GM23338 (cell line): Measurements from ENCODE around the gene TAS2R40. TPM values are rescaled to one million over a fixed set of nuclear protein-coding genes. Genes with fewer than 3 reads are reported as not detected.

ENCODE experiments used
- ATAC-seq: fragments of 200-7000 bp; cut with Tn5 transposase; 3 replicates; pipeline ENCODE4 v1.9.1; 2020
- DNase-seq: peaks from one replicate; pipeline ENCODE4 v3.0.0-alpha.2; 2015; ENCODE audit warnings: low spot score
- H2AFZ ChIP-seq: fragments of 200-600 bp; sonication (generic); 2 replicates; pipeline ENCODE4 v1.8.0; 2016; ENCODE audit warnings: antibody characterized with exemption, mild to moderate bottlenecking, moderate library complexity
- H3F3A ChIP-seq: fragments of 200-600 bp; sonication (generic); replicated peaks from 2 replicates; pipeline ENCODE4 v1.8.0; 2017; ENCODE audit warnings: antibody characterized with exemption, mixed run types, low read depth
- H3K27ac ChIP-seq: fragments of 200-600 bp; sonication (generic); 2 replicates; pipeline ENCODE4 v1.6.1; 2016; ENCODE audit warnings: low read depth
- H3K27me3 ChIP-seq: fragments of 200-600 bp; sonication (generic); 2 replicates; pipeline ENCODE4 v1.8.0; 2016; ENCODE audit warnings: mild to moderate bottlenecking, mixed run types, moderate library complexity; ENCODE audit not compliant: insufficient read depth
- H3K36me3 ChIP-seq: fragments of 200-600 bp; sonication (generic); 2 replicates; pipeline ENCODE4 v1.8.0; 2016; ENCODE audit warnings: mild to moderate bottlenecking; ENCODE audit not compliant: insufficient read depth
- H3K4me1 ChIP-seq: fragments of 200-600 bp; sonication (generic); 2 replicates; pipeline ENCODE4 v1.8.0; 2016; ENCODE audit warnings: mild to moderate bottlenecking, moderate library complexity; ENCODE audit not compliant: insufficient read depth
- H3K4me2 ChIP-seq: fragments of 200-600 bp; sonication (generic); 2 replicates; pipeline ENCODE4 v1.7.1; 2017; ENCODE audit warnings: mixed run types
- H3K4me3 ChIP-seq: fragments of 200-600 bp; sonication (generic); 2 replicates; pipeline ENCODE4 v1.6.1; 2016; ENCODE audit warnings: mixed run types
- H3K79me2 ChIP-seq: fragments of 200-600 bp; sonication (generic); replicated peaks from 2 replicates; pipeline ENCODE4 v1.8.0; 2017; ENCODE audit warnings: mild to moderate bottlenecking; ENCODE audit not compliant: insufficient read depth
- H3K9me2 ChIP-seq: fragments of 200-600 bp; sonication (generic); 2 replicates; pipeline ENCODE4 v1.8.0; 2017; ENCODE audit not compliant: insufficient read depth
- H4K20me1 ChIP-seq: fragments of 200-600 bp; sonication (generic); replicated peaks from 2 replicates; pipeline ENCODE4 v1.8.0; 2017; ENCODE audit warnings: mild to moderate bottlenecking; ENCODE audit not compliant: insufficient read depth
- H3K27ac Mint-ChIP-seq: 2 replicates; pipeline ENCODE4 v1.8.0; 2020; ENCODE audit warnings: inconsistent platforms, mild to moderate bottlenecking, moderate library complexity, mixed read lengths
- H3K27me3 Mint-ChIP-seq: 3 replicates; pipeline ENCODE4 v1.8.0; 2022; ENCODE audit warnings: low read depth, mild to moderate bottlenecking, moderate library complexity, mixed read lengths, inconsistent platforms; ENCODE audit not compliant: insufficient read depth, poor library complexity
- H3K36me3 Mint-ChIP-seq: 3 replicates; pipeline ENCODE4 v1.8.0; 2021; ENCODE audit warnings: low read depth, mild to moderate bottlenecking, inconsistent platforms, moderate library complexity, mixed read lengths
- H3K4me1 Mint-ChIP-seq: 3 replicates; pipeline ENCODE4 v1.8.0; 2020; ENCODE audit warnings: mild to moderate bottlenecking, inconsistent platforms, mixed read lengths
- H3K4me3 Mint-ChIP-seq: 3 replicates; pipeline ENCODE4 v1.8.0; 2021; ENCODE audit warnings: moderate library complexity, mild to moderate bottlenecking, inconsistent platforms, mixed read lengths
- H3K9me3 Mint-ChIP-seq: 3 replicates; pipeline ENCODE4 v1.8.0; 2020; ENCODE audit warnings: moderate library complexity, mild to moderate bottlenecking, inconsistent platforms, mixed read lengths
- CREB1 ChIP-seq: fragments of 250-450 bp; sonication (Bioruptor Pico); IDR thresholded peaks from 2 replicates; pipeline ENCODE4 v1.5.0; 2020; ENCODE audit warnings: low read depth, mild to moderate bottlenecking, moderate library complexity
- EZH2 ChIP-seq: fragments of 200-600 bp; sonication (generic); IDR thresholded peaks from one replicate; pipeline ENCODE4 v1.8.0; 2017; ENCODE audit warnings: antibody characterized with exemption, mild to moderate bottlenecking, low read depth; ENCODE audit not compliant: unreplicated experiment
- EZH2phosphoT487 ChIP-seq: fragments of 200-600 bp; sonication (generic); IDR thresholded peaks from one replicate; pipeline ENCODE4 v1.8.1; 2018; ENCODE audit warnings: antibody characterized with exemption; ENCODE audit not compliant: unreplicated experiment
- JUNB ChIP-seq: IDR thresholded peaks from one replicate; pipeline ENCODE4 v1.6.1; 2016; ENCODE audit warnings: antibody characterized with exemption; ENCODE audit not compliant: unreplicated experiment
- NANOG ChIP-seq: IDR thresholded peaks from 2 replicates; pipeline ENCODE4 v1.6.1; 2016; ENCODE audit warnings: antibody characterized with exemption, borderline replicate concordance
- POLR2AphosphoS5 ChIP-seq: IDR thresholded peaks from 2 replicates; pipeline ENCODE4 v1.6.1; 2016; ENCODE audit warnings: antibody characterized with exemption, low read depth
- STAT1 ChIP-seq: IDR thresholded peaks from one replicate; pipeline ENCODE4 v1.6.1; 2016; ENCODE audit warnings: antibody characterized with exemption; ENCODE audit not compliant: unreplicated experiment
- ZNF114 ChIP-seq: fragments of 250-450 bp; sonication (Bioruptor Pico); IDR thresholded peaks from 2 replicates; pipeline ENCODE4 v1.5.0; 2020; ENCODE audit warnings: mild to moderate bottlenecking, moderate library complexity
- ZNF331 ChIP-seq: fragments of 250-450 bp; sonication (Bioruptor Pico); IDR thresholded peaks from 2 replicates; pipeline ENCODE4 v1.5.0; 2020; ENCODE audit warnings: low read depth, mild to moderate bottlenecking, moderate library complexity
- polyA plus RNA-seq: library from polyadenylated mRNA; unstranded; fragments of >200 nt; fragmentation: Nextera tagmentation; extraction: Ambion mirVana; gene quantifications from 2 replicates; pipeline ENCODE4 v1.2.1, GENCODE V29; 2016
- total RNA-seq: library from RNA; depleted of rRNA; stranded (reverse); fragments of >200 nt; shearing (Covaris generic); gene quantifications from 2 replicates; pipeline ENCODE4 v1.2.3, GENCODE V29; 2014
- TF ChIP-seq, protein P1 (sequence below): fragments of 250-450 bp; sonication (Bioruptor Pico); IDR thresholded peaks from 2 replicates; pipeline ENCODE4 v1.5.0; 2020; ENCODE audit warnings: mild to moderate bottlenecking, moderate library complexity
- TF ChIP-seq, protein P2 (sequence below): IDR thresholded peaks from one replicate; pipeline ENCODE4 v1.6.1; 2018; ENCODE audit warnings: antibody characterized with exemption; ENCODE audit not compliant: unreplicated experiment

TAS2R40 gene
- total and polyA plus RNA-seq, 2 experiments from 2014 or later, result not detected

DNA sequence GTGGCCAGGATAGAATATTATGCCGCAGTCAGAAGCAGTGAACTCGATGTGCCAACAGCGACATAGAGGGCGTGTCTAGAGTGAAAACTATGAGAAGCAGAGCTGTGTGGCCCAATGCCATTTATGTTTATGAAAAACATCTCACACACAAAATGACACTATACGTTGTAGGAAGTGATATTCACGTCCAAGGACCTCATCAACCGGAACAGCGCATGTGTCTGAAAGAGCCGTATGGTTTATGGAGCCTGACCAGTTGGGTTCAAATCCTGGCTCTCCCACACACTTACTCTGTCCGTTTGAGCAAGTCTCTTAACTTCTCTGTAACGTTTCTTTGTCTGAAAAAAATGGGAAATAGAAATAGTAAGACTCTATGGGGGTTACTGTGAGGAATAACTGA lies 20.5 kb downstream of the TAS2R40 start (continued):
- TF ChIP-seq, protein P1, sequence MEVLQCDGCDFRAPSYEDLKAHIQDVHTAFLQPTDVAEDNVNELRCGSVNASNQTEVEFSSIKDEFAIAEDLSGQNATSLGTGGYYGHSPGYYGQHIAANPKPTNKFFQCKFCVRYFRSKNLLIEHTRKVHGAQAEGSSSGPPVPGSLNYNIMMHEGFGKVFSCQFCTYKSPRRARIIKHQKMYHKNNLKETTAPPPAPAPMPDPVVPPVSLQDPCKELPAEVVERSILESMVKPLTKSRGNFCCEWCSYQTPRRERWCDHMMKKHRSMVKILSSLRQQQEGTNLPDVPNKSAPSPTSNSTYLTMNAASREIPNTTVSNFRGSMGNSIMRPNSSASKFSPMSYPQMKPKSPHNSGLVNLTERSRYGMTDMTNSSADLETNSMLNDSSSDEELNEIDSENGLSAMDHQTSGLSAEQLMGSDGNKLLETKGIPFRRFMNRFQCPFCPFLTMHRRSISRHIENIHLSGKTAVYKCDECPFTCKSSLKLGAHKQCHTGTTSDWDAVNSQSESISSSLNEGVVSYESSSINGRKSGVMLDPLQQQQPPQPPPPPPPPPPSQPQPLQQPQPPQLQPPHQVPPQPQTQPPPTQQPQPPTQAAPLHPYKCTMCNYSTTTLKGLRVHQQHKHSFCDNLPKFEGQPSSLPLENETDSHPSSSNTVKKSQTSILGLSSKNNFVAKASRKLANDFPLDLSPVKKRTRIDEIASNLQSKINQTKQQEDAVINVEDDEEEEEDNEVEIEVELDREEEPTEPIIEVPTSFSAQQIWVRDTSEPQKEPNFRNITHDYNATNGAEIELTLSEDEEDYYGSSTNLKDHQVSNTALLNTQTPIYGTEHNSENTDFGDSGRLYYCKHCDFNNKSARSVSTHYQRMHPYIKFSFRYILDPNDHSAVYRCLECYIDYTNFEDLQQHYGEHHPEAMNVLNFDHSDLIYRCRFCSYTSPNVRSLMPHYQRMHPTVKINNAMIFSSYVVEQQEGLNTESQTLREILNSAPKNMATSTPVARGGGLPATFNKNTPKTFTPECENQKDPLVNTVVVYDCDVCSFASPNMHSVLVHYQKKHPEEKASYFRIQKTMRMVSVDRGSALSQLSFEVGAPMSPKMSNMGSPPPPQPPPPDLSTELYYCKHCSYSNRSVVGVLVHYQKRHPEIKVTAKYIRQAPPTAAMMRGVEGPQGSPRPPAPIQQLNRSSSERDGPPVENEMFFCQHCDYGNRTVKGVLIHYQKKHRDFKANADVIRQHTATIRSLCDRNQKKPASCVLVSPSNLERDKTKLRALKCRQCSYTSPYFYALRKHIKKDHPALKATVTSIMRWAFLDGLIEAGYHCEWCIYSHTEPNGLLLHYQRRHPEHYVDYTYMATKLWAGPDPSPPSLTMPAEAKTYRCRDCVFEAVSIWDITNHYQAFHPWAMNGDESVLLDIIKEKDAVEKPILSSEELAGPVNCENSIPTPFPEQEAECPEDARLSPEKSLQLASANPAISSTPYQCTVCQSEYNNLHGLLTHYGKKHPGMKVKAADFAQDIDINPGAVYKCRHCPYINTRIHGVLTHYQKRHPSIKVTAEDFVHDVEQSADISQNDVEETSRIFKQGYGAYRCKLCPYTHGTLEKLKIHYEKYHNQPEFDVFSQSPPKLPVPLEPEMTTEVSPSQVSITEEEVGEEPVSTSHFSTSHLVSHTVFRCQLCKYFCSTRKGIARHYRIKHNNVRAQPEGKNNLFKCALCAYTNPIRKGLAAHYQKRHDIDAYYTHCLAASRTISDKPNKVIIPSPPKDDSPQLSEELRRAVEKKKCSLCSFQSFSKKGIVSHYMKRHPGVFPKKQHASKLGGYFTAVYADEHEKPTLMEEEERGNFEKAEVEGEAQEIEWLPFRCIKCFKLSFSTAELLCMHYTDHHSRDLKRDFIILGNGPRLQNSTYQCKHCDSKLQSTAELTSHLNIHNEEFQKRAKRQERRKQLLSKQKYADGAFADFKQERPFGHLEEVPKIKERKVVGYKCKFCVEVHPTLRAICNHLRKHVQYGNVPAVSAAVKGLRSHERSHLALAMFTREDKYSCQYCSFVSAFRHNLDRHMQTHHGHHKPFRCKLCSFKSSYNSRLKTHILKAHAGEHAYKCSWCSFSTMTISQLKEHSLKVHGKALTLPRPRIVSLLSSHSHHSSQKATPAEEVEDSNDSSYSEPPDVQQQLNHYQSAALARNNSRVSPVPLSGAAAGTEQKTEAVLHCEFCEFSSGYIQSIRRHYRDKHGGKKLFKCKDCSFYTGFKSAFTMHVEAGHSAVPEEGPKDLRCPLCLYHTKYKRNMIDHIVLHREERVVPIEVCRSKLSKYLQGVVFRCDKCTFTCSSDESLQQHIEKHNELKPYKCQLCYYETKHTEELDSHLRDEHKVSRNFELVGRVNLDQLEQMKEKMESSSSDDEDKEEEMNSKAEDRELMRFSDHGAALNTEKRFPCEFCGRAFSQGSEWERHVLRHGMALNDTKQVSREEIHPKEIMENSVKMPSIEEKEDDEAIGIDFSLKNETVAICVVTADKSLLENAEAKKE, result no peak
- TF ChIP-seq CREB1 (CRISPR knock-in tag), result no peak

DNA sequence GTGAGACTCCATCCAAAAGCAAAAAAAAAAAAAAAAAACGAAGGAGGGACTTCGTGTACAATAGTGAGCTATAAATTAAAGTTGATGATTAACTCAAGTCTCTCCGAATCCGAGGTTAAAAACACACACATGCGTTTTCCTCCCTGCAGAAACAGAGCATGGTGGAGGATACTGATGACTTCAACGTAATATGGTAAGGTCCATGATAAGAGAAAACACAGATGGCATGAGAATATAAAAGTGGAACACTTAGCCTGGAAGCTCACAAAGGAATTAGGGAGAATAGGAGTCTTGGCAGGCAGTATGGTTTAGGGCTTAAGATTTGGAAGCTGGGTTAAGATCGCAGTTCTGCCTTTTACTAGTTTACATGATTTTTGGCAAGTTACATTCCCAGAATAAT lies 21.3 kb downstream of the TAS2R40 start:
- Histone ChIP-seq H3K27me3 (no peaks in the 10 kb centered on the region), H3K4me1 (no peaks in the 10 kb centered on the region), H3K4me3 (no peak overlapping the region), H4K20me1 (no peaks in the 10 kb centered on the region), H2AFZ (no peak overlapping the region), H3K4me2 (no peak overlapping the region), H3F3A (no peaks in the 10 kb centered on the region), H3K9me2 (no peaks in the 10 kb centered on the region), H3K79me2 (no peaks in the 10 kb centered on the region), H3K36me3 (no peaks in the 10 kb centered on the region), H3K27ac (no peak overlapping the region)
- DNase-seq, result no peak
- Mint-ChIP-seq H3K4me3 (no peak overlapping the region), H3K36me3 (no peaks in the 10 kb centered on the region), H3K4me1 (no peaks in the 10 kb centered on the region; the same call in 2 of the 3 replicates), H3K27ac (no peak overlapping the region), H3K9me3 (no peaks in the 10 kb centered on the region), H3K27me3 (no peaks in the 10 kb centered on the region)
- no peak for TF ChIP-seq ZNF331 (CRISPR knock-in tag)
- no peak for ATAC-seq

DNA sequence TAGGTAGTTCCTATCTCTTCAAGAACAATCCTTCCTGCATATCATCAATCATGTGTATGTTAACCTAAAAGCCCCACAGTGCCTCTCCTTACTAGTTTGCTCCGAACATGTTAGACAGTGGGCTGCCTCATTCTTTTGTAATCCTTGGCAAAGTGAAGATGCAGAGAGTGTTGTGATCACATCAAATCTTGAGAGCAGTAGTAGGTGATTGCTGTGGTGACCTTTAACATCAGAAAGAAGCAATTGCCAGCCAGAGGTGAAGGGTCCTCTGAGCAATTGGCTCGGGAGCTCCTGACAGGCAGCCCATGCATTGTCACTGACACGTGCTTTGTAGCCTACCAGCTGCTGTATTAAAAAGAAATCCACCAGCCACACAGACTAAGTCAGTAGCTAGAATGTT lies 21.8 kb downstream of the TAS2R40 start:
- ATAC-seq (no peak), DNase-seq (no peak)
- no peak overlapping the region for H3K4me2 ChIP-seq
- Mint-ChIP-seq H3K9me3 (no peaks in the 10 kb centered on the region), H3K4me3 (no peak overlapping the region), H3K27ac (no peak overlapping the region), H3K4me1 (no peaks in the 10 kb centered on the region; the same call in 2 of the 3 replicates), H3K27me3 (no peaks in the 10 kb centered on the region), H3K36me3 (no peaks in the 10 kb centered on the region)
- no peaks in the 10 kb centered on the region for H3F3A ChIP-seq
- H3K9me2 ChIP-seq, result no peaks in the 10 kb centered on the region
- no peaks in the 10 kb centered on the region for H3K36me3 ChIP-seq
- H3K4me1 ChIP-seq, result no peaks in the 10 kb centered on the region
- H2AFZ ChIP-seq, result no peak overlapping the region
- H3K27me3 ChIP-seq, result no peaks in the 10 kb centered on the region
- no peak overlapping the region for H3K4me3 ChIP-seq
- H3K79me2 ChIP-seq, result no peaks in the 10 kb centered on the region
- H4K20me1 ChIP-seq, result no peaks in the 10 kb centered on the region
- no peak overlapping the region for H3K27ac ChIP-seq
- no peak for TF ChIP-seq EZH2
- TF ChIP-seq JUNB, result no peak
- TF ChIP-seq POLR2AphosphoS5, result no peak
- no peak for TF ChIP-seq STAT1
- no peak for TF ChIP-seq ZNF331 (CRISPR knock-in tag)
- TF ChIP-seq EZH2phosphoT487, result no peak
- TF ChIP-seq, protein P2, sequence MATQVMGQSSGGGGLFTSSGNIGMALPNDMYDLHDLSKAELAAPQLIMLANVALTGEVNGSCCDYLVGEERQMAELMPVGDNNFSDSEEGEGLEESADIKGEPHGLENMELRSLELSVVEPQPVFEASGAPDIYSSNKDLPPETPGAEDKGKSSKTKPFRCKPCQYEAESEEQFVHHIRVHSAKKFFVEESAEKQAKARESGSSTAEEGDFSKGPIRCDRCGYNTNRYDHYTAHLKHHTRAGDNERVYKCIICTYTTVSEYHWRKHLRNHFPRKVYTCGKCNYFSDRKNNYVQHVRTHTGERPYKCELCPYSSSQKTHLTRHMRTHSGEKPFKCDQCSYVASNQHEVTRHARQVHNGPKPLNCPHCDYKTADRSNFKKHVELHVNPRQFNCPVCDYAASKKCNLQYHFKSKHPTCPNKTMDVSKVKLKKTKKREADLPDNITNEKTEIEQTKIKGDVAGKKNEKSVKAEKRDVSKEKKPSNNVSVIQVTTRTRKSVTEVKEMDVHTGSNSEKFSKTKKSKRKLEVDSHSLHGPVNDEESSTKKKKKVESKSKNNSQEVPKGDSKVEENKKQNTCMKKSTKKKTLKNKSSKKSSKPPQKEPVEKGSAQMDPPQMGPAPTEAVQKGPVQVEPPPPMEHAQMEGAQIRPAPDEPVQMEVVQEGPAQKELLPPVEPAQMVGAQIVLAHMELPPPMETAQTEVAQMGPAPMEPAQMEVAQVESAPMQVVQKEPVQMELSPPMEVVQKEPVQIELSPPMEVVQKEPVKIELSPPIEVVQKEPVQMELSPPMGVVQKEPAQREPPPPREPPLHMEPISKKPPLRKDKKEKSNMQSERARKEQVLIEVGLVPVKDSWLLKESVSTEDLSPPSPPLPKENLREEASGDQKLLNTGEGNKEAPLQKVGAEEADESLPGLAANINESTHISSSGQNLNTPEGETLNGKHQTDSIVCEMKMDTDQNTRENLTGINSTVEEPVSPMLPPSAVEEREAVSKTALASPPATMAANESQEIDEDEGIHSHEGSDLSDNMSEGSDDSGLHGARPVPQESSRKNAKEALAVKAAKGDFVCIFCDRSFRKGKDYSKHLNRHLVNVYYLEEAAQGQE, result no peak
- TF ChIP-seq NANOG, result no peak
- TF ChIP-seq ZNF114, result no peak
